ENCODE measurements around the gene METTL21C. TPM values are rescaled to one million over a fixed set of nuclear protein-coding genes. Genes with fewer than 3 reads are reported as not detected.

METTL21C gene
- not detected in 5 replicates for total RNA-seq (2022; extraction: Qiagen RNA extraction)

GRCh38 chr13:102694937-102695336, at the start of gene METTL21C:
Gene METTL21C, minus strand, starts transcription at chr13:102695044. Its CDS starts 546 bp downstream, at chr13:102694498.

Other genes with a start within 250 kb of the METTL21C start
- gene TPP2, start 98.1 kb downstream of the METTL21C start, total RNA-seq (2022; extraction: Qiagen RNA extraction), result 15.5 to 18.9 TPM (median 17.1 TPM) in 5 replicates
- 13.0 to 18.3 TPM (median 14.2 TPM) in 5 replicates for gene TEX30, start 78.7 kb upstream of the METTL21C start, total RNA-seq (2022; extraction: Qiagen RNA extraction)
- 5.2 to 7.1 TPM (median 6.7 TPM) in 5 replicates for gene POGLUT2, start 103.9 kb upstream of the METTL21C start, total RNA-seq (2022; extraction: Qiagen RNA extraction)
- 3.3 to 5.5 TPM (median 5.1 TPM) in 5 replicates for gene BIVM, start 104.1 kb upstream of the METTL21C start, total RNA-seq (2022; extraction: Qiagen RNA extraction)
- gene ERCC5, start 151.0 kb upstream of the METTL21C start, total RNA-seq (2022; extraction: Qiagen RNA extraction), result 15.4 to 19.7 TPM (median 16.9 TPM) in 5 replicates